H1 (cell line): ENCODE data around the gene ZAR1. TPM values are rescaled to one million over a fixed set of nuclear protein-coding genes. Genes with fewer than 3 reads are reported as not detected.

ENCODE experiments used
- polyA plus RNA-seq, 7 experiments: library from polyadenylated mRNA; depleted of rRNA in 3 of 7; stranded (reverse) in 5 of 7; unstranded in 2 of 7; fragments of >200 nt in 5 of 7; fragments of 200-250 nt in 2 of 7; gene quantifications; 1 replicate in 5 of 7; 2 replicates in 1 of 7; 4 replicates in 1 of 7; pipeline versions ENCODE4 v1.2.1 to v1.2.3, GENCODE V29; 2011 to 2013; ENCODE audit warnings: missing spikeins in 2 of 7, mixed read lengths in 2 of 7
- total RNA-seq: library from RNA; stranded (reverse); fragmentation: NEBNext Ultra II Directional; extraction: Animal tissue kit (Norgen Biotek cat#: 25700); gene quantifications from 2 replicates; pipeline ENCODE4 v1.2.1, GENCODE V29; 2021

Gene ZAR1
- total and polyA plus RNA-seq, 2 of the 8 experiments (the other 6 are each of a cell fraction or from before 2014, with no cell fraction given) = 0.33 to 0.78 TPM

Other genes starting within 250 kb of the ZAR1 start
- gene TEC, start 220.4 kb upstream of the ZAR1 start, total RNA-seq = 1.8 and 2.3 TPM in 2 replicates
- gene TEC, start 220.4 kb upstream of the ZAR1 start, polyA plus RNA-seq (2011; rRNA removed) = 0.38 and 0.73 TPM in 2 replicates
- 40.0 and 42.2 TPM in 2 replicates for gene SLAIN2, start 148.7 kb upstream of the ZAR1 start, total RNA-seq
- gene SLAIN2, start 148.7 kb upstream of the ZAR1 start, polyA plus RNA-seq (2011; rRNA removed) = 6.6 and 8.2 TPM in 2 replicates
- 3.6 and 4.5 TPM in 2 replicates for gene SLC10A4, start 6.9 kb upstream of the ZAR1 start, total RNA-seq
- 5.1 and 5.6 TPM in 2 replicates for gene SLC10A4, start 6.9 kb upstream of the ZAR1 start, polyA plus RNA-seq (2011; rRNA removed)